Left ventricle myocardium inferior (tissue), 1 donor: ENCODE measurements around the gene NEXMIF. TPM values are rescaled to one million over a fixed set of nuclear protein-coding genes. Genes with fewer than 3 reads are reported as not detected.
"Not testable (repeated sequence)": the region's sequence is repeated elsewhere in the genome, so short reads cannot be mapped to it uniquely, and the experiment has no call there.

Experiments used
- DNase-seq: peaks from one replicate; pipeline ENCODE4 v3.0.0-alpha.2; 2020
- H3K27ac ChIP-seq: fragments of 200-600 bp; replicated peaks from 2 replicates; pipeline ENCODE4 v1.8.0; 2021
- H3K27me3 ChIP-seq: fragments of 200-600 bp; 2 replicates; pipeline ENCODE4 v1.8.0; 2021; ENCODE audit warnings: low read depth
- H3K36me3 ChIP-seq: fragments of 200-600 bp; 2 replicates; pipeline ENCODE4 v1.8.0; 2021
- H3K4me1 ChIP-seq: fragments of 200-600 bp; 2 replicates; pipeline ENCODE4 v1.8.0; 2021
- H3K4me3 ChIP-seq: fragments of 200-600 bp; 2 replicates; pipeline ENCODE4 v1.8.0; 2021; ENCODE audit warnings: mild to moderate bottlenecking, moderate library complexity
- H3K9me3 ChIP-seq: fragments of 200-600 bp; replicated peaks from 2 replicates; pipeline ENCODE4 v1.8.0; 2021
- CTCF ChIP-seq: fragments of 200-600 bp; IDR thresholded peaks from 2 replicates; pipeline ENCODE4 v1.8.0; 2021; ENCODE audit warnings: antibody characterized with exemption, mild to moderate bottlenecking, borderline replicate concordance
- intact Hi-C: fragments of 100-400 bp; cut with micrococcal nuclease; formaldehyde crosslinking; loops from one replicate; pipeline ENCODE4 v1.11.0; 2022
- total RNA-seq: library from RNA; stranded (reverse); fragmentation: NEBNext Ultra II Directional; extraction: Animal tissue kit (Norgen Biotek cat#: 25700); gene quantifications from one replicate; pipeline ENCODE4 v1.2.1, GENCODE V29; 2021
- donor health status: DM: no; HTN: yes; CAD: no; lungs with severe emphysema.

The NEXMIF gene
- total RNA-seq, 1 donor from 2014 or later: 0.19 TPM

- no peak for DNase-seq
- no peaks in the 10 kb centered on the region for H3K36me3 ChIP-seq
- no peaks in the 10 kb centered on the region for H3K27me3 ChIP-seq
- TF ChIP-seq CTCF: no peak
- no peak overlapping the region for H3K27ac ChIP-seq
- H3K4me1 ChIP-seq: no peaks in the 10 kb centered on the region
- H3K4me3 ChIP-seq: no peak overlapping the region
- peaks cover 4% of the 10 kb centered on the region for H3K9me3 ChIP-seq
- intact Hi-C loops: no loop called here
These were observed 89.7 kb downstream of the NEXMIF start for GRCh38 chrX:74835566-74835965.

GRCh38 chrX:74819797-74820196, 105.5 kb downstream of the NEXMIF start:
- H3K4me1 ChIP-seq, H3K4me3 ChIP-seq, H3K27ac ChIP-seq, H3K36me3 ChIP-seq, intact Hi-C loops, H3K9me3 ChIP-seq, DNase-seq, H3K27me3 ChIP-seq: not testable (repeated sequence)

- Histone ChIP-seq H3K27me3 (no peaks in the 10 kb centered on the region), H3K36me3 (no peaks in the 10 kb centered on the region), H3K9me3 (no peaks in the 10 kb centered on the region), H3K27ac (no peak overlapping the region), H3K4me3 (no peak overlapping the region), H3K4me1 (no peaks in the 10 kb centered on the region)
- DNase-seq: no peak
- intact Hi-C loops: no loop called here
- no peak for TF ChIP-seq CTCF
These were observed 110.6 kb downstream of the NEXMIF start for GRCh38 chrX:74814681-74815080.

- no peak overlapping the region for H3K4me3 ChIP-seq
- intact Hi-C loops: no loop called here
- DNase-seq: no peak
- no peaks in the 10 kb centered on the region for H3K9me3 ChIP-seq
- no peak for TF ChIP-seq CTCF
- H3K4me1 ChIP-seq: no peaks in the 10 kb centered on the region
- H3K36me3 ChIP-seq: no peaks in the 10 kb centered on the region
- no peaks in the 10 kb centered on the region for H3K27me3 ChIP-seq
- H3K27ac ChIP-seq: no peak overlapping the region
These were observed 120.7 kb downstream of the NEXMIF start for GRCh38 chrX:74804574-74804973.

- no peak for TF ChIP-seq CTCF
- Histone ChIP-seq H3K4me3 (no peak overlapping the region), H3K9me3 (no peaks in the 10 kb centered on the region), H3K36me3 (no peaks in the 10 kb centered on the region), H3K4me1 (no peaks in the 10 kb centered on the region), H3K27me3 (no peaks in the 10 kb centered on the region), H3K27ac (no peak overlapping the region)
- no peak for DNase-seq
- intact Hi-C loops: no loop called here
These were observed 125.2 kb downstream of the NEXMIF start for GRCh38 chrX:74800062-74800461.

- Histone ChIP-seq H3K4me1 (no peaks in the 10 kb centered on the region), H3K4me3 (no peak overlapping the region), H3K36me3 (no peaks in the 10 kb centered on the region), H3K27me3 (no peaks in the 10 kb centered on the region), H3K27ac (no peak overlapping the region), H3K9me3 (no peaks in the 10 kb centered on the region)
- no peak for DNase-seq
- TF ChIP-seq CTCF: no peak
- intact Hi-C loops: no loop called here
These were observed 127.8 kb downstream of the NEXMIF start for GRCh38 chrX:74797338-74797887.
